GM19438 (cell line): ENCODE data around the gene RNF115.
"Not testable (repeated sequence)": the region's sequence is repeated elsewhere in the genome, so short reads cannot be mapped to it uniquely, and the experiment has no call there.

Experiments
- ATAC-seq: cut with Tn5 transposase; IDR thresholded peaks from one replicate; pipeline ENCODE4 v1.9.1; 2021; ENCODE audit warnings: low read depth; ENCODE audit not compliant: unreplicated experiment

The RNF115 gene

GRCh38 chr1:145782272-145783099 lies 41.4 kb downstream of the RNF115 start:
- ATAC-seq: no peak

- no peak for ATAC-seq
Observed at GRCh38 chr1:145778146-145778540, 45.8 kb downstream of the RNF115 start.

- ATAC-seq: no peak
Observed at GRCh38 chr1:145777357-145778145, 46.3 kb downstream of the RNF115 start.

GRCh38 chr1:145773423-145773822 lies 50.5 kb downstream of the RNF115 start:
- ATAC-seq: no peak

- ATAC-seq: no peak
Observed at GRCh38 chr1:145771056-145771455, 52.8 kb downstream of the RNF115 start.

- ATAC-seq: not testable (repeated sequence)
Observed at GRCh38 chr1:145768004-145768403, 55.9 kb downstream of the RNF115 start.

- not testable (repeated sequence) for ATAC-seq
Observed at GRCh38 chr1:145766926-145767325, 57.0 kb downstream of the RNF115 start.

GRCh38 chr1:145765585-145766360 lies 58.1 kb downstream of the RNF115 start:
- ATAC-seq: not testable (repeated sequence)

GRCh38 chr1:145765127-145765526 lies 58.8 kb downstream of the RNF115 start:
- ATAC-seq: not testable (repeated sequence)

- ATAC-seq: not testable (repeated sequence)
Observed at GRCh38 chr1:145764231-145764940, 59.5 kb downstream of the RNF115 start.

GRCh38 chr1:145762001-145762400 lies 61.9 kb downstream of the RNF115 start:
- not testable (repeated sequence) for ATAC-seq

- not testable (repeated sequence) for ATAC-seq
Observed at GRCh38 chr1:145761498-145761897, 62.4 kb downstream of the RNF115 start.

- not testable (repeated sequence) for ATAC-seq
Observed at GRCh38 chr1:145760395-145760949, 63.4 kb downstream of the RNF115 start.

GRCh38 chr1:145759721-145760120 lies 64.2 kb downstream of the RNF115 start:
- no peak for ATAC-seq

- no peak for ATAC-seq
Observed at GRCh38 chr1:145758575-145758974, 65.3 kb downstream of the RNF115 start.

GRCh38 chr1:145758116-145758515 lies 65.8 kb downstream of the RNF115 start:
- ATAC-seq: no peak

GRCh38 chr1:145757420-145757819 lies 66.5 kb downstream of the RNF115 start:
- no peak for ATAC-seq

GRCh38 chr1:145751491-145752037 lies 72.3 kb downstream of the RNF115 start:
- no peak for ATAC-seq

GRCh38 chr1:145750426-145750825 lies 73.5 kb downstream of the RNF115 start:
- ATAC-seq: no peak
